ENCODE results near the gene FGFBP1. TPM values are rescaled to one million over a fixed set of nuclear protein-coding genes. Genes with fewer than 3 reads are reported as not detected.

The FGFBP1 gene
- total RNA-seq, 1 donor from 2014 or later: not detected

DNA sequence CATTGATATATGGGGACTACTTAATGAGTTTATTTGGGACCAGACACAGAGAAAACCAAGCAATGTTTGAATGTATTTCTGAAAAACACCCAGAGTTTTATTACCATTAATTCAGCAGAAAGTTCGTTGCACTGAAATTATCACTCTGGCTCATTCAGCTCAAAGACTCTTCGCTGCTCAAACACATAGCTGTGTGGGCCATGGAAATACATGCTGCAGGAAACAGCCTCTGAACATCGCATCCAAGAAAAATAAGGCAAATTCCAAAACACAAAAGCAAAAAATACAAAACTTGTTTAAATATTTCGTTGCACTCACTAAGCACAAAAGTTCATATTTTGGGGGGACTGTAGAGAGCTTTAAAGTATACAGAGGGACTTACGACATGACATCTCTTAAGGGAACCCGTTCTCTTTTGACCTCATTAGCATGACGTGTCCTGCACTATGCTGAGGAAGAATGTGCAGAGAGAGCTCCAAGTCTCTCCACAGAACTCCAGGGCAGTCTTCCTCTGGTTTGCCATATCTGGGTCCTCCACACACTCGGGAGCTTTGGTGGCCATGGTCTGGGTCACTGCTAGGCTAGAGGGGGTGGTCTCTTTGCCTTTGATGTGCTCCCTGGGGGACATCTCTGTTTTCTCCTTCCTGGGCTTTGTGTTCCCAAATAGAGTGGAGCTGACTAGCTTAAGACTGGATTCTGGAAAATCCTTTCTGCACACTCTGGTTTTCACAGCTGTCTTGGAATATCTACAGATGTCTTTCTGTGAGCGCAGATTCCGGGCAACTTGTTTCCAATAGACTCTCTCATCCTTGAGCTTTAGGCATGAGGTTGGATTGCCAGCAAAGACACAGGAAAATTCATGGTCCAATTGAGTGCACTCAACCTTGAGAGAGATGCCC is 2.8 kb downstream of the FGFBP1 start:
- Mint-ChIP-seq H3K27ac (no peak overlapping the region), H3K4me1 (ENCODE audit: low read depth) (peaks cover 2% of the 10 kb centered on the region), H3K9me3 (no peaks in the 10 kb centered on the region), H3K27me3 (ENCODE audit: low read depth) (peaks cover 20% of the 10 kb centered on the region), H3K4me3 (ENCODE audit: low read depth) (no peak overlapping the region), H3K36me3 (ENCODE audit: low read depth) (no peaks in the 10 kb centered on the region)
- intact Hi-C loops (cut with micrococcal nuclease): no loop called here
- no peak for DNase-seq (ENCODE audit: low spot score)

DNA sequence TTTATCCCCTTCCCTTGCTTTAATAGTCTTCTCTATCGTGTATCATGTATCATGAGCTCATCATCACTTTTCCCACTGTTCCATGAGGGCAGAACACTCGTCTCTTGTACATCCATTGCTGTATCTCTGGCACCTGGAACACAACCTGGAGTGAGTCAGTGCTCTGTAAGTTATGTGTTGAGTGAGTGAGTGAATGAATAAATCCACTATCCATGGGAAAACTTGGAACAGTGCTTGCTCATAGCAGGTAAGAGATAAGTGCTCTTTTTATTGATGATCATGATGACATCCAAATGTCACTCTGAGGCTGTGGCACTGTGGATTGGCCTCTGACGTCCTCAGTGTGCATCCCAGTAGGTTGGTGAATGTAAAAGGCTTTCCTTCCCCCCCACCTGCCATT is 4.3 kb downstream of the FGFBP1 start:
- Mint-ChIP-seq H3K4me1 (ENCODE audit: low read depth) (peaks cover 9% of the 10 kb centered on the region), H3K4me3 (ENCODE audit: low read depth) (no peak overlapping the region), H3K27me3 (ENCODE audit: low read depth) (peaks cover 16% of the 10 kb centered on the region), H3K27ac (no peak overlapping the region), H3K36me3 (ENCODE audit: low read depth) (no peaks in the 10 kb centered on the region), H3K9me3 (no peaks in the 10 kb centered on the region)
- intact Hi-C loops (cut with micrococcal nuclease): no loop called here
- DNase-seq (ENCODE audit: low spot score): no peak

- Mint-ChIP-seq H3K9me3 (no peaks in the 10 kb centered on the region), H3K4me3 (ENCODE audit: low read depth) (no peak overlapping the region), H3K36me3 (ENCODE audit: low read depth) (no peaks in the 10 kb centered on the region), H3K27ac (no peak overlapping the region), H3K4me1 (ENCODE audit: low read depth) (peaks cover 10% of the 10 kb centered on the region), H3K27me3 (ENCODE audit: low read depth) (peaks cover 11% of the 10 kb centered on the region)
- intact Hi-C loops (cut with micrococcal nuclease): no loop called here
- DNase-seq (ENCODE audit: low spot score): no peak
These were observed 6.9 kb downstream of the FGFBP1 start for GRCh38 chr4:15931451-15932210.

- Mint-ChIP-seq H3K4me3 (ENCODE audit: low read depth) (no peak overlapping the region), H3K4me1 (ENCODE audit: low read depth) (peaks cover 10% of the 10 kb centered on the region), H3K9me3 (no peaks in the 10 kb centered on the region), H3K27ac (no peak overlapping the region), H3K36me3 (ENCODE audit: low read depth) (no peaks in the 10 kb centered on the region), H3K27me3 (ENCODE audit: low read depth) (peaks cover 11% of the 10 kb centered on the region)
- DNase-seq (ENCODE audit: low spot score): no peak
- intact Hi-C loops (cut with micrococcal nuclease): no loop called here
These were observed 8.2 kb downstream of the FGFBP1 start for GRCh38 chr4:15930314-15930713.

DNA sequence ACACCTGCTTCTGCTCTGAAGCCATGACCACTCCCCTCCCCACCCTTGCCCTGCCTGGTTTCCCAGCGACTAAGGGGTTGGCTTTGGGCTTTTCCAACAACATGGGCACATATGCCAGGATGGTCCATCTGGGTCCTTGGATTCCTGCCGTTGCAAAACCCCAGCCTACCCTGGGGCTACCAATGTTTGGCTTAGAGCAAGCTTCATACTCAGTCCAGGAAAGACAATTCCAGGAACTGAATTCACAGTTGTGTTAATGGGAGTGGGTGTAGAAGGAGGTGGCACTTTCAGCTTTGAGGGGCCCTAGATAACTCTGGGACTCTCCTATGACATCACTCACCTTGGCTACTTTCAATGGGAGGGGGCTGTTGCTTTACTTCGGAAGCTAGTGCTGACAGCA is 9.0 kb downstream of the FGFBP1 start:
- Mint-ChIP-seq H3K36me3 (ENCODE audit: low read depth) (no peaks in the 10 kb centered on the region), H3K4me1 (ENCODE audit: low read depth) (peaks cover 10% of the 10 kb centered on the region), H3K9me3 (no peaks in the 10 kb centered on the region), H3K4me3 (ENCODE audit: low read depth) (no peak overlapping the region), H3K27ac (no peak overlapping the region), H3K27me3 (ENCODE audit: low read depth) (peaks cover 8% of the 10 kb centered on the region)
- intact Hi-C loops (cut with micrococcal nuclease): no loop called here
- no peak for DNase-seq (ENCODE audit: low spot score)

DNA sequence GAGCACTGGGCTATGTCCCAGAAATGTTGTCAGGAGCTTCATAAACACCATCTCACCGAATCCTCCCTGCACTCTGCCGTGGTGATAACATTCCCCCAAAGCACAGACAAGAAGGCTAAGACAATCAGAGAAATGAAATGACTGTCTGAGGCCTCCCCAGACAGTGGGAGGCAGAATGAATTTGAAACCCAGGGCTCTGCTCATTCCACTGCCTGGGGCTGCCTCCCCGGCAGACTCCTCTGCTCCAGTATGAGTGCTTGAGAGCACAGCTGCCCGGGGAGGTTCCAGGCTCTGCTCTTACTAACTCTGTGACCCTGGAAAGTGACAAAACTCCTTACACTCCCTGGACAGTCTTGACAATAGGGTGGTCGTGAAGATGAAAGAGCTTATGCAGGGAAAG is 9.7 kb downstream of the FGFBP1 start:
- no peaks in the 10 kb centered on the region for H3K9me3 Mint-ChIP-seq
- H3K27ac Mint-ChIP-seq: peak overlapping the region; percentile 49
- DNase-seq (ENCODE audit: low spot score): no peak

GRCh38 chr4:15926486-15926885 is 12.1 kb downstream of the FGFBP1 start:
- peaks cover 10% of the 10 kb centered on the region for H3K4me1 Mint-ChIP-seq (ENCODE audit: low read depth)
- intact Hi-C loops (cut with micrococcal nuclease): no loop called here
- no peak overlapping the region for H3K4me3 Mint-ChIP-seq (ENCODE audit: low read depth)
- no peak overlapping the region for H3K27ac Mint-ChIP-seq
- no peak for DNase-seq (ENCODE audit: low spot score)
- no peaks in the 10 kb centered on the region for H3K9me3 Mint-ChIP-seq
- peaks cover 18% of the 10 kb centered on the region for H3K27me3 Mint-ChIP-seq (ENCODE audit: low read depth)
- H3K36me3 Mint-ChIP-seq (ENCODE audit: low read depth): no peaks in the 10 kb centered on the region

More for the DNA sequence above, 9.7 kb downstream of the FGFBP1 start:
- no peaks in the 10 kb centered on the region for H3K36me3 Mint-ChIP-seq (ENCODE audit: low read depth)
- H3K27me3 Mint-ChIP-seq (ENCODE audit: low read depth): peaks cover 10% of the 10 kb centered on the region
- H3K4me1 Mint-ChIP-seq (ENCODE audit: low read depth): peaks cover 10% of the 10 kb centered on the region
- no peak overlapping the region for H3K4me3 Mint-ChIP-seq (ENCODE audit: low read depth)
- intact Hi-C loops (cut with micrococcal nuclease): no loop called here

- no peak for DNase-seq (ENCODE audit: low spot score)
- Mint-ChIP-seq H3K27ac (no peak overlapping the region), H3K4me1 (ENCODE audit: low read depth) (peaks cover 8% of the 10 kb centered on the region), H3K27me3 (ENCODE audit: low read depth) (peaks cover 15% of the 10 kb centered on the region), H3K4me3 (ENCODE audit: low read depth) (no peak overlapping the region), H3K36me3 (ENCODE audit: low read depth) (no peaks in the 10 kb centered on the region), H3K9me3 (no peaks in the 10 kb centered on the region)
- intact Hi-C loops (cut with micrococcal nuclease): no loop called here
These were observed 12.7 kb downstream of the FGFBP1 start for GRCh38 chr4:15925830-15926229.

DNA sequence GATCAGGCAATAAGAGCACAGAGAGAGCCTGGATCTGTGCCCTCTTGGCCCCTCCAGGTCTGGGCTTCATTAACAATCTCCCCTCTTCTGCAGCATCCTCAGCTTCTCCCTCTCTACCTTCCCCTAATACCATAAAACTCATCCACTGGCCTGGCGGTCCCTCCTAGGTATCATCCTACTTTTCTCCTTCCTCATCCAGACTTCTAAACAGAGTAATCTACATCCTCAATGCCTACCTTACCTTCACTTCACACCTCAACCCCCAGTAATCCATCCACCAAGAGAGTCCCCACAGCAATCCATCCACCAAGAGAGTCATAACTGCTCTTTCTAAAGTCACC is 17.0 kb downstream of the FGFBP1 start:
- H3K27ac Mint-ChIP-seq: no peak overlapping the region
- no peaks in the 10 kb centered on the region for H3K4me1 Mint-ChIP-seq (ENCODE audit: low read depth)
- intact Hi-C loops (cut with micrococcal nuclease): no loop called here
- H3K9me3 Mint-ChIP-seq: no peaks in the 10 kb centered on the region
- no peak for DNase-seq (ENCODE audit: low spot score)
- no peaks in the 10 kb centered on the region for H3K36me3 Mint-ChIP-seq (ENCODE audit: low read depth)
- H3K4me3 Mint-ChIP-seq (ENCODE audit: low read depth): no peak overlapping the region
- peaks cover 15% of the 10 kb centered on the region for H3K27me3 Mint-ChIP-seq (ENCODE audit: low read depth)

DNA sequence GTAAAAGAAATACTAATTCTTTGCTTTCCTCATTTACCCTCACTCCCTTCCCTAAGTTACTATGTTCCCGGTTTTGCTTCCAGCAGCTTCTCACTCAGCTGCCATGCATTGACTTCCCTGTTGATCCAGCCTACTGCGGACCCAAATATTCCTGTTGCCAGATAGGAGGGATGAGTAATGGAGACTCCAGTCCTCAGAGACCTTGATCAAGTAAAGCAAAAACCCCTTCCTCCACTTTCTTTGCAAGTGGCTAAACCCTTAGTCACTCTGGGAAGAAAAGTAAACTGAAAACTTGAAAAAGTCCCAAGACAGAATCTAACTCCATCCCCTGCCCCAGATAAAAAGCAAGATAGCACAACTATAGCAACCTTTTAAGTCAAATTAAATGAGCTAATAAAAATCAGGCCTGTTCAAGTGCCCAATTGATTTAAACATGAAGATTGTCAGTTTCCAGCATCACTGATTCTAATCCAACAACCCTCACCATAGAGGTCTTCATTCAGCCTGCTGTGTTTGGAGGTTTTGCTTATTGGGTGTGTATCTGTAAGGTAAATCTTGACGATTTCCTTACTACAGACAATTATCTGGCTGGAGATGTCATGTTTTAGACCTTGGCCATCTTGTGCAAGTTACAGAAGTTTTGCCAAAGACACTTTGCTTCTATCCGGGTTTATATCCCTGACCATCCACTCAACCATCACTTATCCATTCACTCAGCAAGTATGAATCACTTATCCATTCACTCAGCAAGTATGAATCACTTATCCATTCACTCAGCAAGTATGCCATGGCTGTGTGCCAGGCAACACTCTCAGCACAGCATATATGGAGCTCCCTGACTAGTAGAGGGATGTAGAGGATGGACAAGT is 17.6 kb downstream of the FGFBP1 start:
- Mint-ChIP-seq H3K36me3 (ENCODE audit: low read depth) (no peaks in the 10 kb centered on the region), H3K4me1 (ENCODE audit: low read depth) (no peaks in the 10 kb centered on the region), H3K4me3 (ENCODE audit: low read depth) (no peak overlapping the region), H3K27me3 (ENCODE audit: low read depth) (peaks cover 15% of the 10 kb centered on the region), H3K27ac (no peak overlapping the region), H3K9me3 (no peaks in the 10 kb centered on the region)
- intact Hi-C loops (cut with micrococcal nuclease): no loop called here
- DNase-seq (ENCODE audit: low spot score): no peak

DNA sequence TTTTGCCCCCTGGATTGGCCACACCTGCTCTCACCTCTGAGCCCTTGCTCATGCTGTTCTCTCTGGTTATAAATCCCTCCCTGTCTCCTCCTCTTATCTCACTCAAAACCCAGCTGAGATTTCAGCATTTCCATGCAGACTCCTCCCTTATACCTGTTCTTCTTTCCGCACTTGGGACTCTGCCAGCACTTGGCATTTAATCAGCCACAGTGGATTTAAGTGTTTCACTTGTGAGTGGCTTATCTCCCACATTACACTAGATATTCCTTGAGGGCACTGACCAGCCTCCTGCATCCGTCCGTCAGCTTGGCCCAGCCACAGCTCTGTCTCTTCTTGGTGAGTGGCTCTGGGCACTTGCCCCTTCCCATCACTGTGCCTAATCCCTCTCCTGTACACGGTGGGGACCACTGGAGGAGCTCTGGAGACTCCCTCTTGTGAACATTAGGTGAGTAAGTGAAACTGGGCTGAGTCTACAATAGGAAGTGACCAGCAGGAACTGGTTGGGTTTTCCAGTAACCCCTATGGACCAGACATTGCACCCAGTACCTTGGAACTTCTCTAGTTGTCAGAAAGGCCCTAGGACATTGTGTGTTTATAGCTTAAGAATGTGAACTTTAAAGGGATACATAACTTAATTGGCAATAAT is 19.9 kb downstream of the FGFBP1 start:
- H3K36me3 Mint-ChIP-seq (ENCODE audit: low read depth): no peaks in the 10 kb centered on the region
- no peak for DNase-seq (ENCODE audit: low spot score)
- intact Hi-C loops (cut with micrococcal nuclease): no loop called here

DNA sequence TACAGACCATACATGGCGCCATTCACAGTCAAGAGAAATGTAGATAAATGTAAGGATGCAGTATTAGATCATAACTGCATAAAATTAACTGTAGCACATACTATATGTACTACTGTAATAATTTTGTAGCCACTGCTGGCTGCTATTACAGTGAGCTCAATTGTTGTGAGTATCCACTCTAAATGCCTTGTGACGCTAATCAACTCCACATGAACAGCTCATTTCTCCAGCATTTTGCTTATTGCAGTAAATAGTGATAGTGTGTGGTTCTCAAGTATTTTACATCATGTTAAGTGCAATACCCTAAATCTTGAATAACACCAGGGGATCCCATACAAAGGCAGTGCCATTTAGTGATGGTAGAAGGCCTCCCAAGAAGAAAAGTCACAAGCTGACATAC is 21.2 kb downstream of the FGFBP1 start:
- no peaks in the 10 kb centered on the region for H3K4me1 Mint-ChIP-seq (ENCODE audit: low read depth)
- DNase-seq (ENCODE audit: low spot score): no peak
- no peaks in the 10 kb centered on the region for H3K36me3 Mint-ChIP-seq (ENCODE audit: low read depth)
- intact Hi-C loops (cut with micrococcal nuclease): no loop called here
- H3K27ac Mint-ChIP-seq: no peak overlapping the region
- H3K4me3 Mint-ChIP-seq (ENCODE audit: low read depth): no peak overlapping the region
- peaks cover 8% of the 10 kb centered on the region for H3K27me3 Mint-ChIP-seq (ENCODE audit: low read depth)
- no peaks in the 10 kb centered on the region for H3K9me3 Mint-ChIP-seq

More for the DNA sequence above, 19.9 kb downstream of the FGFBP1 start:
- H3K27ac Mint-ChIP-seq: no peak overlapping the region
- no peaks in the 10 kb centered on the region for H3K4me1 Mint-ChIP-seq (ENCODE audit: low read depth)
- H3K9me3 Mint-ChIP-seq: no peaks in the 10 kb centered on the region
- H3K4me3 Mint-ChIP-seq (ENCODE audit: low read depth): no peak overlapping the region
- H3K27me3 Mint-ChIP-seq (ENCODE audit: low read depth): peaks cover 9% of the 10 kb centered on the region
